Pancreas (tissue), 10 donors: ENCODE measurements around the gene TAS2R10. TPM values are rescaled to one million over a fixed set of nuclear protein-coding genes. Genes with fewer than 3 reads are reported as not detected.

Experiments used
- ATAC-seq, 4 donors: fragments of 200-7000 bp; cut with Tn5 transposase; one replicate each; pipeline versions ENCODE4 v1.8.0 to v1.9.1; 2020; ENCODE audit warnings: mild to moderate bottlenecking in 4 of 4, moderate library complexity in 4 of 4
- DNase-seq, 6 donors: peaks; one replicate each; pipeline ENCODE4 v3.0.0-alpha.2; 2020
- FAIRE-seq: peaks from 2 replicates; lab custom pipeline; 2012; peaks lifted over from hg19 to GRCh38; lab: Jason Lieb, UNC
- H3K27ac ChIP-seq, 4 donors: fragments of 200-600 bp; sonication (generic); 1 replicate in 3 of 4; 2 replicates in 1 of 4; pipeline versions ENCODE4 v1.5.0 to v1.8.0; 2020
- H3K27me3 ChIP-seq, 4 donors: fragments of 200-600 bp; one replicate each; pipeline ENCODE4 v1.8.0; 2021
- H3K36me3 ChIP-seq, 3 donors: fragments of 200-600 bp; sonication (generic) in 1 of 3; one replicate each; pipeline versions ENCODE4 v1.5.0 to v1.8.0; 2020 to 2021
- H3K4me1 ChIP-seq, 3 donors: fragments of 200-600 bp; one replicate each; pipeline ENCODE4 v1.8.0; 2021
- H3K4me3 ChIP-seq, 4 donors: fragments of 200-600 bp; sonication (generic) in 2 of 4; one replicate each; pipeline versions ENCODE4 v1.5.0 to v1.8.0; 2020 to 2021
- H3K9me3 ChIP-seq, 4 donors: fragments of 200-600 bp; one replicate each; pipeline ENCODE4 v1.8.0; 2021
- WGBS, 2 donors: extraction: QIAGEN DNeasy Blood & Tissue Kit; methylation state at CpG; one replicate each; pipeline ENCODE4 v1.1.7; 2013; 5-methylcytosine and 5-hydroxymethylcytosine counted together
- intact Hi-C, 3 donors: fragments of 100-400 bp; cut with DNase I; formaldehyde crosslinking; loops; one replicate each; pipeline versions ENCODE4 v1.11.1 to v1.14.2; 2022
- polyA plus RNA-seq, 2 donors: library from polyadenylated mRNA; stranded (reverse); fragments of 200-250 nt; gene quantifications; one replicate each; pipeline ENCODE4 v1.2.3, GENCODE V29; 2013
- total RNA-seq, 6 donors: library from RNA; stranded (reverse); fragmentation: NEBNext Ultra II Directional in 4 of 6; extraction: Animal tissue kit (Norgen Biotek cat#: 25700) in 4 of 6; gene quantifications; one replicate each; pipeline versions ENCODE4 v1.2.1 to v1.2.4, GENCODE V29; 2021 to 2023
- TF ChIP-seq, protein P1 (sequence below), 4 donors: fragments of 200-600 bp; sonication (generic) in 3 of 4; IDR thresholded peaks; one replicate each; pipeline versions ENCODE4 v1.5.0 to v1.8.0; 2021; ENCODE audit warnings: antibody characterized with exemption in 4 of 4
- donor health status: healthy with polysubstance abuse.
- donor health status: DM: no; HTN: no; CAD: no; lungs with moderate emphysema.
- donor health status: DM: no; HTN: no; CAD: no.
- donor health status: control.
- donor health status: control.
- donor health status: Bipolar disorder and iron deficiency.
- donor health status: DM: yes; HTN: yes; CAD: no.
- donor health status: DM: no; HTN: no; CAD: no.
- donor health status: DM: no; HTN: no; CAD: no.
- donor health status: DM: yes; HTN: yes; CAD: no.

TAS2R10 gene
- total and polyA plus RNA-seq, 8 donors, result 0.14 to 0.28 (median 0.21) TPM; not detected in 4

DNA sequence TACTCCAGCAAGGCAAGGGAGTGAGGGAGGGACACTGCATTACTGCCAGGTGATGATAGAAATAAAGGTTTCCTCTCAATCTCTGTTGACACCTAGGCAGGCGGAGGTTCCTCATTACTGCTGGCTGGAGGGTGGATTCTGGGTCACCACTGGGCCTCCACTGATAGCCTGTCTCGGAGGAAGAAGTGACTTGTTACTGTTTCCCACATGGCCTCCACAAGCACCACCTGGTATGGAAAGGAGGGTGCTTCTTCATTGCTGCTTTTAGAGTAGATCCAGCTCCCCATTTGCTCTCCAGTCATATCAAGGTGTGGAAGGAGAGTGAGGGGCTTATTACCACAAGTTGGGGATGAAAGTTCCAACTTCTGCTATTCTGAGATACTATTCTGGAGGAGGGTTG lies 16.7 kb upstream of the TAS2R10 start:
- H3K27me3 ChIP-seq, result no peaks in the 10 kb centered on the region
- H3K4me1 ChIP-seq, result no peaks in the 10 kb centered on the region
- TF ChIP-seq, protein P1, sequence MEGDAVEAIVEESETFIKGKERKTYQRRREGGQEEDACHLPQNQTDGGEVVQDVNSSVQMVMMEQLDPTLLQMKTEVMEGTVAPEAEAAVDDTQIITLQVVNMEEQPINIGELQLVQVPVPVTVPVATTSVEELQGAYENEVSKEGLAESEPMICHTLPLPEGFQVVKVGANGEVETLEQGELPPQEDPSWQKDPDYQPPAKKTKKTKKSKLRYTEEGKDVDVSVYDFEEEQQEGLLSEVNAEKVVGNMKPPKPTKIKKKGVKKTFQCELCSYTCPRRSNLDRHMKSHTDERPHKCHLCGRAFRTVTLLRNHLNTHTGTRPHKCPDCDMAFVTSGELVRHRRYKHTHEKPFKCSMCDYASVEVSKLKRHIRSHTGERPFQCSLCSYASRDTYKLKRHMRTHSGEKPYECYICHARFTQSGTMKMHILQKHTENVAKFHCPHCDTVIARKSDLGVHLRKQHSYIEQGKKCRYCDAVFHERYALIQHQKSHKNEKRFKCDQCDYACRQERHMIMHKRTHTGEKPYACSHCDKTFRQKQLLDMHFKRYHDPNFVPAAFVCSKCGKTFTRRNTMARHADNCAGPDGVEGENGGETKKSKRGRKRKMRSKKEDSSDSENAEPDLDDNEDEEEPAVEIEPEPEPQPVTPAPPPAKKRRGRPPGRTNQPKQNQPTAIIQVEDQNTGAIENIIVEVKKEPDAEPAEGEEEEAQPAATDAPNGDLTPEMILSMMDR (IDR thresholded peaks at IDR 0.05), result no peak
- no peaks in the 10 kb centered on the region for H3K36me3 ChIP-seq
- ATAC-seq (no peak), FAIRE-seq (no peak), DNase-seq (no peak)
- 96 to 97% methylated on average over 2 of the region's 2 CpGs for WGBS, 2 donors
- intact Hi-C loops, result no loop called here
- no peak overlapping the region for H3K4me3 ChIP-seq
- no peak overlapping the region for H3K27ac ChIP-seq
- no peaks in the 10 kb centered on the region for H3K9me3 ChIP-seq

DNA sequence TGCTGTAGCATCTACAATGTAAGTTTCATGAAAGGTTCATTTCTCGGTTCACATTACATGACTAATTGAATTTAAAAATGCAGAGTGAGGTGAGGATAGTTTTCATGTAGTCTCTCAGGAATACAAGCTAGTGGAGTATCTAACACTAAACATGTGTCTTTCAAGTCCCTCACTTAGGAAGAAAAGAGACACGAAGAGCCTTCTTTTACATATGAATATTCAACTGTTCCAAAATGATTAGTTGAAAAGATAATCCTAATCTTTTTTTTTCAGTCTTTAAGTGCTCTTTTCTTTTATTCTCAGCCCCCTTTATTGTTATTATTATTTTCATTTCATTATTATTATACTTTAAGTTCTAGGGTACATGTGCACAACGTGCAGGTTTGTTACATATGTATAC lies 12.3 kb upstream of the TAS2R10 start:
- H3K27me3 ChIP-seq, result no peaks in the 10 kb centered on the region
- no peak overlapping the region for H3K27ac ChIP-seq
- no peak for ATAC-seq
- TF ChIP-seq, protein P1 (IDR thresholded peaks at IDR 0.05), result no peak
- 90% methylated on average over 3 of the region's 3 CpGs for whole genome bisulfite sequencing, 2 donors
- H3K4me3 ChIP-seq, result no peak overlapping the region
- no peaks in the 10 kb centered on the region for H3K36me3 ChIP-seq
- FAIRE-seq, result no peak
- intact Hi-C loops, result no loop called here
- no peak for DNase-seq
- no peaks in the 10 kb centered on the region for H3K9me3 ChIP-seq
- no peaks in the 10 kb centered on the region for H3K4me1 ChIP-seq

DNA sequence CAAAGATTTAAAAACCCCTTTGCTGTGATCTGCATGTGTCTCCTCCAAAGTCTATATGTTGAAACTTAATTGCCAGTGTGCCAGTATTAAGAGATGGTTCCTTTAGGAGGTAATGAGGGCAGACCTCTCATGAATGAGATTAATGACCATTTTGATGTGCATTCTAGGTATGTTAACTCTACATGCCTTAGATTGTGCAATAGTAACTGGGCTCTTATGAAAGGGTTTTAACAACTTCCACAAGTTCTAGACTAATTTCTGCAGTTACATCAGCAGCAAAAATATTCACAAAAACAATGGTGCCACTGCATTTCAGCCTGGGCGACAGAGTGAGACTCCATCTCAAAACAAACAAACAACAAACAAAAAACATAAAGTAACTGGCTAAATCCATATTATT lies 3.8 kb upstream of the TAS2R10 start:
- TF ChIP-seq, protein P1 (IDR thresholded peaks at IDR 0.05), result no peak
- no peak for FAIRE-seq
- Histone ChIP-seq H3K36me3 (no peaks in the 10 kb centered on the region), H3K27ac (no peak overlapping the region), H3K4me3 (no peak overlapping the region), H3K9me3 (no peaks in the 10 kb centered on the region), H3K4me1 (no peaks in the 10 kb centered on the region), H3K27me3 (no peaks in the 10 kb centered on the region)
- 95 to 97% methylated on average over 1 of the region's 1 CpG for WGBS, 2 donors
- intact Hi-C loops, result no loop called here
- no peak for ATAC-seq
- DNase-seq, result no peak

DNA sequence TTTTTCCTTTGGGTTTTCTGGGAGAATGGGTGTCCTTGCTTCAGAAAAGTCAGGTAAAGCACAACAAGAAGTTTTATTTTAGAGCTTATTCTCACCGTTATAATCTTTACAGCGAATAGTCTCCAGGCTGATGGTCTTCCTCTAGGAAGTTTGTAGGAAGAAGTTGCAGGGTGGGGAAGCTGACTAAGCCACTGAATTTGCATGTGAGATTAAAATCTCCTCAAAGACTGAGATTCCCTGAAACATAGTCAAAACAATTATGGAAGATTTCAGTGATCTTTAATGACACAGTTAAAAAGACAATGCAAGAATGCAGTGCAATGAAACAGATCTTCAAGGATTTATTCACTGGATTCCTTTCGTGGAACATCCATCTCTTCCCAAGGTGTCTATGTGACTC lies 1.2 kb downstream of the TAS2R10 start:
- WGBS, 2 donors, result 82 to 84% methylated on average over 3 of the region's 3 CpGs
- DNase-seq (no peak), ATAC-seq (no peak), FAIRE-seq (no peak)
- Histone ChIP-seq H3K4me3 (no peak overlapping the region), H3K27ac (no peak overlapping the region), H3K4me1 (no peaks in the 10 kb centered on the region), H3K27me3 (no peaks in the 10 kb centered on the region), H3K9me3 (no peaks in the 10 kb centered on the region), H3K36me3 (no peaks in the 10 kb centered on the region)
- TF ChIP-seq, protein P1 (IDR thresholded peaks at IDR 0.05), result no peak
- intact Hi-C loops, result no loop called here

DNA sequence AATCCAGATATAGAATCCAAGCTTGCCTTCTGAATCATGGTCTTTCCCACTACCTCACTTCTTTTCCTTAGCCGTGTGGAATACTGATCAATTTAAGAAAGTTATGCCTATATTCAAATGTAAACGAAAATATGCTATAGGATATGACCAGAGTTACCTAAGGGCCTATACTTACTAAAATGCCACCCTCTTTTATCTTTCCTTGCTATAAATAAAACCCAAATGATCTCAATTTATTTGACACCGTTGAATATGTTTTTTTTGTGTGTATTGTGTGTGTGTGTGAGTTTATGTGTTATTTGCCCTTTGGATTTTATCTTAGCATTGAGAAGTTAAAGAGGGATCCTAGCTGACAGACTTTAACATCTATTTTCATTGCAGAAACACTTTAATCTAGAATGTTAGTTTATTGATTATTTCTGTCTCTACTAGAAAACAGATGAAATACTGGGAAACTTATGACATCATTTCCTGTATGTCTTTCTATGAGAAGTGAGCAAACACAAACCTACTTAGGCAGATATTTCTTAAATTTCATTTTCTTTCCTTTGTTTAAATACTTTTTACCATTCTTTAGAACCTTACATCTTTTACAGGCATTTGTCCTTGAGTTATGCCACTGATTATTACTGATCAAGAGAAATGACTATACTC lies 14.1 kb downstream of the TAS2R10 start:
- 67 to 82% methylated on average over 3 of the region's 3 CpGs for WGBS, 2 donors
- intact Hi-C loops, result no loop called here

More for the DNA sequence above, 14.1 kb downstream of the TAS2R10 start:
- no peak overlapping the region for H3K27ac ChIP-seq
- ATAC-seq (no peak), FAIRE-seq (no peak), DNase-seq (no peak)
- no peak overlapping the region for H3K4me3 ChIP-seq
- TF ChIP-seq, protein P1 (IDR thresholded peaks at IDR 0.05), result no peak
- peaks cover 0 to 7% (median 2%) of the 10 kb centered on the region in 4 donors for H3K27me3 ChIP-seq
- H3K9me3 ChIP-seq, result no peaks in the 10 kb centered on the region
- H3K4me1 ChIP-seq, result no peaks in the 10 kb centered on the region
- H3K36me3 ChIP-seq, result no peaks in the 10 kb centered on the region
